Measurements from ENCODE around the gene BGN. TPM values are rescaled to one million over a fixed set of nuclear protein-coding genes. Genes with fewer than 3 reads are reported as not detected.

The BGN gene
- total RNA-seq, 1 experiment from 2014 or later = 0.33 TPM

DNA sequence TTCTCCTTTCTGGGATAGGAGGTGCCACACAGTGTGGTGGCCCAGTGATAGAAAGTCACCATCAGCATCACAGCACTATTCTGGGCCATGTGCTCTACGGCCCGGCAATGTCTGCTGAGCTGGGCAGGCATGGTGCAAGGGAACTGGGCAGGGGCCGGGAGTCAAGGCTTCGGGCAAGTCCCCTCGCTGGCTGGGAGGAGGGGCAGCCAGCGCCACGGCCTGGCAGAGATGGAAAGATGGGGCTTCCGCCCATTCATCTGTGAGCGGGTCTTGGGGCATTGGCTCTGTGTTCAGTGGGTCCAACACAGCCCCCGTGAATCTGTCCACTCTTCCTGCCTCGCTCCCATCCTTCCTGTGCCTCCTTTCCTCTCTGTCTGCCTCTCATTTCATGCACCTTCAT lies 15.6 kb downstream of the BGN start:
- H3K4me2 ChIP-seq = no peak overlapping the region
- H2AFZ ChIP-seq = no peak overlapping the region
- H3K36me3 ChIP-seq (ENCODE audit: low read depth) = no peaks in the 10 kb centered on the region
- no peak overlapping the region for H3K27ac ChIP-seq
- no peaks in the 10 kb centered on the region for H3K9me2 ChIP-seq (ENCODE audit: insufficient read depth)
- DNase-seq = no peak
- H3K27me3 ChIP-seq (ENCODE audit: insufficient read depth, low read depth) = 0 out of 2 replicates have a peak, but pooled peaks cover 5% of the 10 kb centered on the region
- BruUV-seq (replicated peaks) = no TSS peak
- intact Hi-C loops (cut with micrococcal nuclease; ENCODE audit: unreplicated experiment) = no loop called here
- H3K4me1 ChIP-seq (replicated peaks; ENCODE audit: insufficient read depth) = no peaks in the 10 kb centered on the region
- H3F3A ChIP-seq (ENCODE audit: insufficient read depth, low read depth) = no peaks in the 10 kb centered on the region
- H3K9me3 ChIP-seq (ENCODE audit: insufficient read depth, low read depth) = no peaks in the 10 kb centered on the region
- CTCF ChIA-PET = no interaction called here
- no peaks in the 10 kb centered on the region for H4K20me1 ChIP-seq (ENCODE audit: insufficient read depth)
- POLR2A ChIA-PET (ENCODE audit: unreplicated experiment) = no interaction called here
- no peak overlapping the region for H3K4me3 ChIP-seq
- H3K79me2 ChIP-seq (ENCODE audit: low read depth) = no peaks in the 10 kb centered on the region
- no peak for TF ChIP-seq EZH2 (IDR thresholded peaks at IDR 0.05; ENCODE audit: low read depth)
- TF ChIP-seq, protein P1, sequence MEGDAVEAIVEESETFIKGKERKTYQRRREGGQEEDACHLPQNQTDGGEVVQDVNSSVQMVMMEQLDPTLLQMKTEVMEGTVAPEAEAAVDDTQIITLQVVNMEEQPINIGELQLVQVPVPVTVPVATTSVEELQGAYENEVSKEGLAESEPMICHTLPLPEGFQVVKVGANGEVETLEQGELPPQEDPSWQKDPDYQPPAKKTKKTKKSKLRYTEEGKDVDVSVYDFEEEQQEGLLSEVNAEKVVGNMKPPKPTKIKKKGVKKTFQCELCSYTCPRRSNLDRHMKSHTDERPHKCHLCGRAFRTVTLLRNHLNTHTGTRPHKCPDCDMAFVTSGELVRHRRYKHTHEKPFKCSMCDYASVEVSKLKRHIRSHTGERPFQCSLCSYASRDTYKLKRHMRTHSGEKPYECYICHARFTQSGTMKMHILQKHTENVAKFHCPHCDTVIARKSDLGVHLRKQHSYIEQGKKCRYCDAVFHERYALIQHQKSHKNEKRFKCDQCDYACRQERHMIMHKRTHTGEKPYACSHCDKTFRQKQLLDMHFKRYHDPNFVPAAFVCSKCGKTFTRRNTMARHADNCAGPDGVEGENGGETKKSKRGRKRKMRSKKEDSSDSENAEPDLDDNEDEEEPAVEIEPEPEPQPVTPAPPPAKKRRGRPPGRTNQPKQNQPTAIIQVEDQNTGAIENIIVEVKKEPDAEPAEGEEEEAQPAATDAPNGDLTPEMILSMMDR (conservative IDR thresholded peaks at IDR 0.05) = no peak

DNA sequence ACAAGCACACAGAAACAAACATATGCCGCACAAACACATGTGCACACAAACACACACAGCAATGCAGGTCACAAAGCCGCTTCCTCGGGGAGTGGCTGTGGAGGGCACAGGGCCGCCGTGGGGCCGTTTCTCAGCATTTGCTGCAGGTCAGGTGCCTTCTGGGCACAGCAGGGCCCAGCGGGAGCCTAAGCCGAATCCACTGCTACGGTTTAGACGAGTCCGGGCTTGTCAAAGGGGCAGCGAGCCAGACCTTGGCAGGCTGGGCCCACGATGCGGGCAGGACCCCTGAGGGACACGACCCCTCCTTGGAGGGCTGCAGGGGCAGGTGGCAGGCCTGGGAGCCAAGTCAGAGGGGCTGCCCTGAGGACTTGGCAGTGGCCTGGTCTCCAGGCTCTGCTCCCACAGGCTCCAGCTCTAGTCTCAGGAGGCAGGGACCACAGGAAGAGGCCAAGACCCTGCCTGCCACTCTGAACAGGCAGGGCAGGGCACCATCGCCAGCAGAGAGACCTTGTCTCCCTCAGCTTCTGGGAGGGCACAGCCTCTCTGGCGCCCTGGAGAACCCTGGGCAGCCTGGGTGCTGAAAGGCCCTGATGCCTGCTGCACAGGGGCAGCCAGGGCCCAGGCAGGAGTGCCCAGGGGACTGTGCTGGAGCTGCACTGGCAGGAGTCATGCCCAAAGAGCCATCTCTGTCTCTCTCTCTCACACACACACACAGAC lies 17.2 kb downstream of the BGN start:
- no peak overlapping the region for H3K4me3 ChIP-seq
- DNase-seq = no peak
- no peak for TF ChIP-seq EZH2 (IDR thresholded peaks at IDR 0.05; ENCODE audit: low read depth)
- TF ChIP-seq, protein P1 (conservative IDR thresholded peaks at IDR 0.05) = no peak
- H3K79me2 ChIP-seq (ENCODE audit: low read depth) = no peaks in the 10 kb centered on the region
- intact Hi-C loops (cut with micrococcal nuclease; ENCODE audit: unreplicated experiment) = no loop called here
- no peaks in the 10 kb centered on the region for H4K20me1 ChIP-seq (ENCODE audit: insufficient read depth)
- no peaks in the 10 kb centered on the region for H3K36me3 ChIP-seq (ENCODE audit: low read depth)
- H3K9me3 ChIP-seq (ENCODE audit: insufficient read depth, low read depth) = no peaks in the 10 kb centered on the region
- no peaks in the 10 kb centered on the region for H3K4me1 ChIP-seq (replicated peaks; ENCODE audit: insufficient read depth)
- POLR2A ChIA-PET (ENCODE audit: unreplicated experiment) = no interaction called here
- CTCF ChIA-PET = no interaction called here
- H3K9me2 ChIP-seq (ENCODE audit: insufficient read depth) = no peaks in the 10 kb centered on the region
- H3F3A ChIP-seq (ENCODE audit: insufficient read depth, low read depth) = no peaks in the 10 kb centered on the region
- H3K27me3 ChIP-seq (ENCODE audit: insufficient read depth, low read depth) = 0 out of 2 replicates have a peak, but pooled peaks cover 5% of the 10 kb centered on the region
- no TSS peak for BruUV-seq (replicated peaks)
- no peak overlapping the region for H2AFZ ChIP-seq
- H3K4me2 ChIP-seq = no peak overlapping the region
- H3K27ac ChIP-seq = no peak overlapping the region

DNA sequence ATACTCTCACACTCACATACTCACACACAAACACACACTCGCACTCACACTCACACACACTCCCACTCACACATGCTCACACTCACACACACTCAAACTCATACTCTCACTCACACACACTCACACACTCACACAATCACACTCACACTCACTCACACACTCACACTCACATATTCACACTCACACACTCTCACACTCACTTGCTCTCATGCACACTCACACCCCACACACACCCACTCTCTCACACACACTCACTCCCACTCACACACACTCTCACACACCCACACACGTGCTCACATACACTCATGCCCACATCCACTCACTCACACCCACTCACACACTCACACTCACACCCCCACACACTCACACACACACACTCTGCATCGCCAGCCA lies 17.7 kb downstream of the BGN start:
- H2AFZ ChIP-seq = no peak overlapping the region
- H3K27me3 ChIP-seq (ENCODE audit: insufficient read depth, low read depth) = 0 out of 2 replicates have a peak, but pooled peaks cover 5% of the 10 kb centered on the region
- DNase-seq = no peak
- H3K36me3 ChIP-seq (ENCODE audit: low read depth) = no peaks in the 10 kb centered on the region
- CTCF ChIA-PET = no interaction called here
- H3K4me1 ChIP-seq (replicated peaks; ENCODE audit: insufficient read depth) = no peaks in the 10 kb centered on the region
- H3K79me2 ChIP-seq (ENCODE audit: low read depth) = no peaks in the 10 kb centered on the region
- BruUV-seq (replicated peaks) = no TSS peak
- no peaks in the 10 kb centered on the region for H3F3A ChIP-seq (ENCODE audit: insufficient read depth, low read depth)
- TF ChIP-seq, protein P1 (conservative IDR thresholded peaks at IDR 0.05) = no peak
- TF ChIP-seq EZH2 (IDR thresholded peaks at IDR 0.05; ENCODE audit: low read depth) = no peak
- no peak overlapping the region for H3K4me3 ChIP-seq
- POLR2A ChIA-PET (ENCODE audit: unreplicated experiment) = no interaction called here
- no peaks in the 10 kb centered on the region for H3K9me3 ChIP-seq (ENCODE audit: insufficient read depth, low read depth)
- no peaks in the 10 kb centered on the region for H3K9me2 ChIP-seq (ENCODE audit: insufficient read depth)
- H4K20me1 ChIP-seq (ENCODE audit: insufficient read depth) = no peaks in the 10 kb centered on the region
- H3K4me2 ChIP-seq = no peak overlapping the region
- intact Hi-C loops (cut with micrococcal nuclease; ENCODE audit: unreplicated experiment) = no loop called here
- H3K27ac ChIP-seq = no peak overlapping the region
